Hepatic stellate cell (primary cell): ENCODE data around the gene CXXC5.

Experiments
- DNase-seq: peaks from one replicate; pipeline ENCODE4 v3.0.0; 2011; ENCODE audit warnings: low spot score

CXXC5 gene

DNA sequence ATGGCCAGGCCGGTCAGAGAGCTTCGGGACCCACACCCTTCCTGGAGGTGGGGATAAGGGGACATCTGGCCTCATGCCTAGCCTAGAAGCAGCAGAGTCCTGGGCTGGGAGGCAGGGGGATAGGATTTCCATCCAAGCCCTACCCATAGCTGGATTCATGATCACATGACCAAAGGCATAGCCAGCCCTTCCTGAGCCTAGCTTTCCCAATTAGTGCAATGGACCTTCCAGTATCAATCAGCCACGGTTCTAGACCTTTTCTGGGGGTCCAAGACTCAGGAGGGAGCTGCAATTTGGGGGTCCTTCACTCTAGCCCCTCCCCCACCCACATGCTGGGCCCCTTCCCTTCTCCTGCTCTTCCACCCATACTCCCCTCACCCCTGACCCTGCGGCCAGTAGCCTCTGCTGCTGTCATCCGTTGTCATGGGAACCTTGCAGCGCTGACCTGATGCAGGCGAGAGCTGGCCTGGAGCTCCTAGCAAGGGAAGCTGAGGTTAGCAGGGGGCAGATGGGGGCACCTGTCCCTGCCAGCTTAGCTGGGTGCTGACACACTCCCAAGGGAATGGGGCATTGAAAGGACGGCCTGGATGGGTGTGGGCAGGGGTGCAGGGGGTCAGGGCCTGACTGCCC lies 44.6 kb downstream of the CXXC5 start:
- DNase-seq = no peak

DNA sequence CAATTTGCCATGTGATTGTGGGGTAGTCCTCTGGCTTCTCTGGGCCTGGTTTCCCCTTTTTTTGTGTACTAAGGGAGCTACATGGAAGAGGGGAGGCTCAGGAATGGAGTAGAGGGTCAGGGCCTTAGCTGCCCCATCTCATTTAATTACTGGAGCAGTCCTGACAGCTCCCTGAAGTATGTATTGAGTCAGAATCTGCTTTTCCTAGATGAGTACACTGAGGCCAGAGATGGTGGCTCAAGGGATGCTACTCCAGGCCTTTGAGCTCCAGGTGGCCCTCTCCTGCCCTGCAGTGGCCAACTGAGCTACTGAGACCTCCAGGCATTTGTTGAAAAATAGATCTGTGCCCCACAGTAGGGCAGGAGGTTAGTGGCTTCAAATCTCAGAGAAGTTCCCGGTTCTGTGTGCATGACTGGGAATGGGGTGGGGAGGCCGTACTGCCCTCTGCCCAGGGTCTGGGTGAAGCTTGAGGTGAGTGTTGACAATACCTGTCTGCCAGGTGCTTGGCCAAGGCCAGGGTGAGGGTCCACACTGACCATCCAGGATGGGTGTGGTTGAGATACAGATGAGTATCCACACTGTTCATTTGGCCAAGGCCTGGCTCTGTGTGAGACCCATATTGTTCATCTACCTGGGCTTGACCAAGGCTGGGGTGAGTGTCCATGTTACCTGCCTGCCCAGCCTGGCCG lies 45.7 kb downstream of the CXXC5 start:
- no peak for DNase-seq

DNA sequence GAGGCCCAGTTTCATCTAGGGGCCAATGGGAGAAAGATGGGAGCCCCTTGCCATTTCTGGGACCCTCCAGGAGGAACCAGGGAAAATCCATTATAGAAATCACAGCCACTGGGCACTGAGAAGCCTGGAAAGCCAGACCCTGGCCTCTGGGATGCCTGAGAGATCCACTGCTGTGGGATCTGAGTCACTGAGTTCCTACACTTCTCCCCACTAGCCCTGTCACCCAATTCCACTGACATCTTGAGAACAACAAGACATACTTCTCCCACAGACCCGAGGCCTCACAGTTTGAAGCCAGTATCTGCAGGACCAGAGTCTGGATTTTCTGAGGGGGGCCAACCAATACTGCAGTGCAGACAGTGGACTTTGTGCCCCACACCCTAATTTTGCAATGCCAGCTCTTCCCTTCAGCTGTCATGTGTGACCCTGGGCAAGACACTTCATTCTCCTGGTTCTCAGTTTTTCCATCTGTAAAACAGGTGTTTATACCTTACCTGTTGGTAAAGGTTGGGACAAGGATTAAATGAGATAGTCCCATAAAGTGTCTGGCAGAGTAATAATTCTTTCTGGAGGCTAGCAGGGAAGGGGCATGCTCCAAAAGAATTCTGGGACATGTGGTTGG lies 46.5 kb downstream of the CXXC5 start:
- peak; percentile 85 for DNase-seq

DNA sequence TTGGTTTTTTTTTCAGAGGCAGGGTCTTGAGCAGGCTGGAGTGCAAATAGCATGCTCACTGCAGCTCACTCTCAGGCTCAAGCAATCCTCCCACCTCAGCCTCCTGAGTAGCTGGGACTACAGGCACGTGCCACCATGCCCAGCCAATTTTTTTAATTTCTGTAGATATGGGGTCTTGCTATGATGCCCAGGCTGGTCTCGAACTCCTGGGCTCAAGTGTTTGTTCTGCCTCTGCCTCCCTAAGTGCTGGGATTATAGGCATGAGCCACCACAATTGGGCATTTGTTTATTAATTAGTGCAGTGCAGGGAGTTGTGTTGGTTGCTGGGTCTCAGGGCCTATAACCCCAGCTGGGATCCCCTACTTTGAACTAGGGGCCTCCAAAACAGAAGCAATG lies 47.0 kb downstream of the CXXC5 start:
- no peak for DNase-seq

DNA sequence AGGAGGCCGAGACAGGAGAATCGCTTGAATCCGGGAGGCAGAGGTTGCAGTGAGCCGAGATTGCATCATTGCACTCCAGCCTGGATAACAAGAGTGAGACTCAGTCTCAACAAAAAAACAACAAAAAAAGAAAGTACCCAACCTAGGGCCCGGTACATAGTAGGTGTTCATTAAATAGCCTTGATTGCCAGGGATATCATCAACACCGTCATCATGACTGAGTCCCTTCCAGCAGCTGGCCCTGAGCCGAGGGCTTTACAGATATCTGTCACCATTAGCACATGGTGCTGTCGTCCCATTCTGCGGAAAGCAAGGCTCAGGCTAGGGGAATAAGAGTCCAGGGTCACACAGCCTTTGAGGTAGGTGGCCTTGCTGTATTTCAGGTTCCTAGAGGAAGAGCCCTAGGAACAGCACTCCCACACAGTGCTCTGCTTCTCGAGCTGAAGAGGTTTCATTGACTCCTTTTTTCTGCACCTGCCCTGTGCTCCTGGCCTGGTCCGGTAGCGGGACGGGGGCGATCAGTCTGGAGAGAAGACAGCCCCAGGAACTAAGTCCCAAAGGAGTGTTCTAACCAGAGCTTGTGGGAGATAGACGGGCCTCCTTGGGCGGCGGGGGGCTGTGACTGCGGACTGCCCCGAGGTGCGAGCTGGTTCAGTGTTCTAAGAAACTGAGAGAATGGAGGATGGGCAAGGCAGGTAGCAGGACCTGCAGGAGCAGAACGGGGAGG lies 48.2 kb downstream of the CXXC5 start:
- DNase-seq = no peak

DNA sequence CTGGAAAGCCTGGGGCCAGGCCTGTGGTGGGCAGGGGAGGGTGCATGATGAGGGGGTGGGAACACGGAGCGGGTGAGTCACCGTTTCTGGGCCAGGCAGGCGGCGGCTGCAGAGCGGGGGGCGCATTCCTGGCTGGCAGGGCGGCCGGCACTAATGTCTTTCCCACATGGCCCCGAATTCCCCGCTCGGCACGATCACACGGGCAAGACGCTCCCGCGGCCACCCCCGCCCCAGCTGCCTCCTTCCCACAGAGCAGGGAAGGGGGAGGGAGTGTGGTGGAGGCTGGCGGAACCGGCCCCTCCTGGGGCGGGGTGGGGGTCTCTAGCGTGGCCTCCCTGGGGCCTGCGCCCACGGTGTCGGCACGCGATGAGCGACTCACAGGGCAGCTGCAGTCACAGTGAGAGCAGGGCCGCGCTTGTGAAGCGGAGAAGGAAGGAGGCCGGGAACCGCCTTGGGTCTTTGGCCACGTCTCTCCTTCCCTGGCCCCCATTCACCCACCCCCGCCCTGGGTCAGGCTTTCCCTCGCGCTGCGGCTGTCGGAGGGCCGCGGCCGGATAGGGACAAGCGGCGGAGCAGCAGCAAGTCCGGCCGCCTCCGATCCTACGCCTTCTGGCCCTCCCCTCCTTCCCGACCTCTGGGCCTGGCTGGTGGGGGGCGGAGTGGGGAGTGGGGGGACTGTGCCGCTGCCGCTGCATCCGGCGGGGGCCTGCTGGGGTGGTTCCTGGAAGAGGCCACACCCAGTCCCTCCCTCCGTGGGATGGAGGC lies 48.9 kb downstream of the CXXC5 start:
- peak; percentile 96 for DNase-seq

DNA sequence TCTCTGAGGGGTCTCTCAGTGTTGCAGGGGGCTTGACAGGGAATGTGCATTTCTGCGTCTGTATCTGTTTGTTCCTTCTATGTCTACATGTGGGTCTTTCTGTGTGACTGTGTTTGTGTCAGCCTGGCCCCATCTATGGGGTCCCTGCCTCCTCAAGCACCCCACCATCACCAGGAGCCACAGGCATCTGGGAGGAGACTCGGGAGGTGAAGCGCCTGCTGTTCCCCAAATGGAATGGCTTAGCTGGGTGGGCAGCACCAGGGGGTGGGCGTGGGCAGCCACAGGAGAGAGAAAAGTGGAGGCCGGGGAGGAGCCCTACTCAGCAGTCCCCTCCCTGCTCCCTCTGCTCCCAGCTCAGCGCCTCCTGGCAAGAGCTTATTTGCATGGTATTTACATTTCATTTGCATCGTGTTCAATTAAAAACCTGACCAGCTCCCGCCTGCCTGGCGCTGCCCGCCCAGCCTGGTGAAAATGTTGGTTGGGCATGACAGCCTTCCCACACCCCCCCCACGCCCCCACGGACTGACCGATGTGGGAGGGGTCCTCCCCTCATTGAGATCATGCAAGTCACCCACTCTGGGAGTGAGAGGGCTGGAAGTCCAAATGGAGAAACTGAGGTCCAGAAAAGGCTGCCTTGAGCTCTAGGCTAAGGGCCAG lies 50.5 kb downstream of the CXXC5 start:
- peak; percentile 77 for DNase-seq

DNA sequence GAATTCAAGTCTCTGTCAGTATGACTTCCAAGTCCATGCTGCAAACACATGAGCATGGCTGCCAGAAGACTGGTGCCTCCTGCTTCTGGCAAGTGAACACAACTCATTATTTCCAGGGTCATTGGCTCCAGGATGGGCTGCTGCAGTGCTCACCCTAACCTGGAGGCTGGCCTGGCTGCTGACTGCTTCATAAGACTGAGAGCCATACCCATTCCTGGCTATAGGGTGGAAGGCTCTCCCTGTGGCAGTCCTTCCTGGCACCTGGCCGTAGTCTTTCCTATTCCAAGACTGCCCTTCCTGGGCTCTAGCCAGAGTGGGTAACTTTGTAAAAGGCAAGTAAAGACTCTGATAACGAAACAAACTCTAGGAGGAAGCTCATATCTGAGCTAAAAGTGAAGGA lies 51.2 kb downstream of the CXXC5 start:
- DNase-seq = no peak

DNA sequence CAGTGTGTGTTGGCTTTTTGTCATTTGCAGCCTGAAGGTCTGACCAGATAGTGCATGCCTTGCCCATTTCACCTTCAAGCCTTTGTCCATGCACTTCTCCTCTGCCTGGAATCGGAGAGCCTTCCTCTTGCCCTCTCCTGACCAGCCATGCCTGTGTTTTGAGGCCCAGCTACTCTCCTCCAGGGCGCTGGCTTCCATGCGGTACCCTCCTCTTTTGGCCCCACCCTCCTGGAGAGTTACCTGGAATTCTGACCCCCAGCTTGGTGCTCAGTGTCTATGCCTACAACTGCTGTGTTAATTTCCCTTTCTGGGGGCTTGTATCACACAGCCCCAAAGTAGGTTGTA lies 52.5 kb downstream of the CXXC5 start:
- DNase-seq = no peak

DNA sequence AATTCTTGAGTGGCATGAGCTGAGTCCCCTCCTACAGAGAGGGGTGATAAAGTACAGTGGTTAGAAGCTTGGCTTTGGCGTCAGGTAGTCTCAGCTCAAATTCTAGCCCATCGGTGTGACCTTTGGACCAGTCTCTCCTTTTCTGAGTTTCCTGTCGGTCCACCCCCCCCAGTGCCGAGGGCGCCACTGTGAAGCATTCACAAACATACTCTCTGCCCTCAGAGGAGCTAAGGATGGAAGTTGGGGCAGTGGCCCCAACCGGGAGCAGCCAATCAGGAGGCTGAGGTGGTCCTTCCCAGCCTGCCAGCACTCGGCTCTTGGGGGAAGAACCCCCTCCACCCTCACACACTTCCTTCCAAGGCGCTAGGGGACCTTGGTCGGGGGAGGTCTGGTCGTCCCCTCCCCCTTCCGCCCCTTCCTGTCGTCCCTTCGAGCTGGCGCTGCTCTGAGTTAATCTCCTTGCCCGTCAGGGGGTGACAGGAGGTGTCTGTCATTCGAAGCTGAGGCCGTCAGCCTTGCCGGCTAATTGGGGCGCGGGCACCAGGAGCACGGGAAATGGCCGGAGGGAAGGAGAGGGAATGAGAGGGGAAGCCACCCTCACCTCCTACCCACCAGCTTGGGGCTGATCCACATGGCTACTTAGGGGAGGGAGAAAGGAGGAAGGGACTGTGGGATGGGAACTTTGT lies 53.0 kb downstream of the CXXC5 start:
- DNase-seq = no peak

DNA sequence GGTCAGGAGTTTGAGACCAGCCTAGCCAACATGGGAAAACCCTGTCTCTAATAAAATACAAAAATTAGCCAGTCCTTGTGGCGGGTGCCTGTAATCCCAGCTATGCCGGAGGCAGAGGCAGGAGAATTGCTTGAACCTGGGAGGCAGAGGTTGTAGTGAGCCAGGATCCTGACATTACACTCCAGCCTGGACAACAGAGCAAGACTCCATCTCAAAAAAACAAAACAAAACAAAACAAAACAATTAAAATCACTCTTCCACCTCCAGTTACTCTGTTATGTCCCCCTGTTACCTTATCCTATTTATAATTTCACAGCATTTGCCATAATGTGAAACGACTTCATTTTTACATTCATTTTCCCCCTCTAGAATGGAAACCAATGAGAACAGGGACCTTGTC lies 54.4 kb downstream of the CXXC5 start:
- no peak for DNase-seq

DNA sequence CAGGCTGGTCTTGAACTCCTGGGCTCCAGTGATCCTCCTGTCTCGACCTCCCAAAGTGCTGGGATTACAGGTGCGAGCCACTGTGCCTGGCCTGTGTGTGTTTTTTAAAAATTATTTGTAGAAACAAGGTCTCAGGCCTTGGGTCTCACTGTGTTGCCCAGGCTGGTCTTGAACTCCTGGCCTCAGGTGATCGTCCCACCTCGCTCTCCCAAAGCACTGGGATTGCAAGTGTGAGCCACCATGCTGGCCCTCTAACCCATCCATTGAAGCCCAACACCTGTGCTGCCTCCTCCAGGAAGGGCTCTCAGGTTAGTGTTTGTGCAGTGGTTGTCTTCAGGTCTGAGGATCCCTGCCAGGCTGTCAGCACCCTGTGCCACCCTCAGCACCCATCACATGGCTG lies 56.6 kb downstream of the CXXC5 start:
- no peak for DNase-seq

DNA sequence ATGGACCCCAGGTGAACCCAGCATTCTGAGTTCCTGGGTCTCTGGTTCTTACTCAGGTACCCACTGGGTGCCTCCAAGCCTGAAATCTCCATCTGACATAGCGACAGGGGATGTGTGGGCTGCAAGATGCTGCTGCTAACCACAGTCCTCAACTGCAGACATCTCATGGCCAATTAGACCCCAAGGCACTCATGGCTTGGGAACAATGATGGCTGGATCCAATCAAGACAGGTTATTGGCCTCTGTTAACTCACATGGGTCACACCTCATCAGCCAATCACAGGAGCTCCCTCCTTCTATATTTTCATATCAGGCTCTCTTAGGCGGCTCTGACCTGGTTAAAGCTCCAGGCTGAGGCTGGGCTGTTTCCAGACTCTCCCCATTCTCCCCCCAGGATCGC lies 57.0 kb downstream of the CXXC5 start:
- DNase-seq = no peak

DNA sequence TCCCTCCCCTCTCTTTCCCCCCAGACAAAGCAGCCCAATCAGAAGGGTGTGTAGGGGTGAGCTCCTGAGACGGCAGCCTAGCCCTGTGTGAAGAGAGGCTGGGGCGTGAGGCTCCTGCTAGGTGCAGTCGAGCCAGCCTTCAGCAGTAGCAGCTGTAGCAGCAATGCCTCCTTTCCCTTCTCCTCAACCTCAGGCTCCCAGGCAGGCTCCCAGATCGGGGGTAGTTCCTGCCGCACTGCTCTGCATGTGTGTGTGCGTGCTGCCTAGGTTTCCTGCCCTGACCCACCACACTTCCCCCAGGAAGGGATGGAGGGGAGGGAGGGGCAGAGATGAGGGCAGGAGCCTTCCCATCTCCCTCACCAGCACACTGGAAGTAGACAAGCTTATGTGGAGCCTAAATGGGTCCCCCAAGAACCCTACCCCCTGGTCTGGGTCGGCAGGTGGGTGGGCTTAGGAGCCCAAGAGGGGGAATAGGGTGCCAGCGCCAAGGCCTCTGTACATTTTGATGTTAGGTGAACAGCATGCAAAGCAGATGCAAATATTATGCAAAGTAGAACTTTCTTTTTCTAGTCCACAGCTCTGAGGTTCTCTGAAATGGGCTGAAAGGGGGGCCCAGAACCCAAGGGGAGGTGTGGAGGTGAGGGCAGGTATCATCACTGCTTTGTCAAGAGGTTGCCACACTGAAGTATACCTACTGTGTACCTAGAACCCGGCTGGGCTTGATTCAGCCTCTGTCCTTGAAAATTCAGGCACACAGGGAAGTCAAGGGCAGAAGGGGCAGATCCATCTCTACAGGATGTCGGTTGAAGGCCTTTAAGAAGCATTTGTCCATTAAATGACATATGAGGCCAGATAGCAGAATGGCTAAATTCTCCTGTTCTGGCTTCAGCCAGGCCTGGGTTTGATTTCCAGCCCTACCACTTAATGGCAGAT lies 57.8 kb downstream of the CXXC5 start:
- no peak for DNase-seq

DNA sequence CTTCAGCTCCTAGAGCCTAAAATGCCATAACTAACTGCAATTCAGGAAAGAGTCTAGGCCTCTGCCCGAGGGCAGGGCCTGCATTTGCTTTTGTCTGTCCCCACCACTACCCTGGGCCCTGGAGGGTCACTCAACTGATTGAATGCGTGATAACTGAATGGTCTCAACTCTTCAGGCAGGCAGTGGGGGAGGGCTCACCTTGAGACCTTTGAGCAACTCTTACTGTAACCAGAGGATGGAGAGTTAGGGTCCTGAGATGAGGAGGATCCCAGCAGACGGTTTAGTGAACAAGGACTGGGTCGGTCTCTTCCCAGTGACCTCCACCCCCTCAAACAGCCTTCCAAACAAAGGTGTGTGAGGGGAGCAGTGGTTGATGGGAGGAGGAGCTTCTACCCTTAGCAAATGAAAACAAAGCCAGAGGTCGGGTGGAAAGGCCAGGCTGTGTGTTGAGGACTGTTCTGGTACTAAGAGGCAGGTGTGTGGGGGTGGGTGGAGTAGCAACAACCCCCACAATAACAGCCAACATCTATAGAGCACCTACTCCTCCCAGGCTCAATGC lies 59.4 kb downstream of the CXXC5 start:
- no peak for DNase-seq

DNA sequence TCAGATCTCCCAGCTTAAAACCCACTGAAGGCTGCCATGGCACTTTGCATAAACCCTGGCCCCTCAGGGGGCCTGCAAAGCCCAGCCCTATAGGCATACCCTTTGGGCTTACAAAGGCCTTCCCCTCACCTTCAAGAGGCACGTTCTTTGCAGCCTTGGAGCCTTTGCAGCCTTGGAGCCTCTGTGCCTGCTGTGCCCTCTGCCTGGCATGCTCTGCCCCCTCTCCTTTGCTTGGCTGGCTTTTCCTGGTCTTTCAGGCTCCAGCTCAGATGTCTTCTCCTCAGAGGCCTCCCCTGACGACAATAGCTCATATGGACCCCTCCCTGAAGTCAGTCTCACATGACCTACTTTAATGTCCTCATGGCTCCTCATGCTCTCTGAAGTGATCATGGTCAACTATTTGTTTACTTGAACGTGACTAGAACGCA lies 60.3 kb downstream of the CXXC5 start:
- no peak for DNase-seq

DNA sequence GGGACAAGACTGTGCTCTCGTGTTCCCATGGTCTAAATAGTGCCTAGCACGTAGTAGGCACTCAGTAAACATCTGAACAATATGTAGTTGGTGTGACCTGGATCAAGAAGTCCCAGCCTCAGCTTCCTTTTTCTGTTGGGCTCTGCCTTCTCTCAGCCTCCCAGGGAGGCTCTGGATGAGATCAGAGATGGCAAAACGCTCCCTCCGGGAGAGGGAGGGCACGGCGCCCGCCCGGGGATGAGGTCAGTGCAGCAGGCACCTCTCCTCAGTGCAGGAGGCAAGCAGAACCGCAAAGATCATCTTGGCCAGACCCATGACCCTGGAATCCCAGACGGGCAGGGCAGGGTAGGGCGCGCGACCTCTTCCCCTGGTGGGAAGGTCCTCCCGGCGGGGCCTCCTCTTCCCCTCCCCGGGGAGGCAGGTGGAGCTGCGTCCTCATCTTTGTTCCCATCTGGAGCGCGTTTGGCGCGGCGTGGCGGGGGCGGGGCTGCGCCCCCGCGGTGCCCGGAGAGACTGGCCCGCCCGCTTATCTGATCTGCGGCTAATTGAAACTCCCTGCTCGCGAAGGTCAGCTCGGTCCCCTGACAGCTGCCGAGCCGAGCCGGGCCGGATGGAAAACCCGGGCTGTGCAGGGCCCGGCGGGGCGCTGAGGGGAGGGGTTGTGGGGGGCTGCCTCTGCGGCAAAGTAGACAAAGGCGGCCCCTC lies 60.9 kb downstream of the CXXC5 start:
- peak; percentile 84 for DNase-seq

DNA sequence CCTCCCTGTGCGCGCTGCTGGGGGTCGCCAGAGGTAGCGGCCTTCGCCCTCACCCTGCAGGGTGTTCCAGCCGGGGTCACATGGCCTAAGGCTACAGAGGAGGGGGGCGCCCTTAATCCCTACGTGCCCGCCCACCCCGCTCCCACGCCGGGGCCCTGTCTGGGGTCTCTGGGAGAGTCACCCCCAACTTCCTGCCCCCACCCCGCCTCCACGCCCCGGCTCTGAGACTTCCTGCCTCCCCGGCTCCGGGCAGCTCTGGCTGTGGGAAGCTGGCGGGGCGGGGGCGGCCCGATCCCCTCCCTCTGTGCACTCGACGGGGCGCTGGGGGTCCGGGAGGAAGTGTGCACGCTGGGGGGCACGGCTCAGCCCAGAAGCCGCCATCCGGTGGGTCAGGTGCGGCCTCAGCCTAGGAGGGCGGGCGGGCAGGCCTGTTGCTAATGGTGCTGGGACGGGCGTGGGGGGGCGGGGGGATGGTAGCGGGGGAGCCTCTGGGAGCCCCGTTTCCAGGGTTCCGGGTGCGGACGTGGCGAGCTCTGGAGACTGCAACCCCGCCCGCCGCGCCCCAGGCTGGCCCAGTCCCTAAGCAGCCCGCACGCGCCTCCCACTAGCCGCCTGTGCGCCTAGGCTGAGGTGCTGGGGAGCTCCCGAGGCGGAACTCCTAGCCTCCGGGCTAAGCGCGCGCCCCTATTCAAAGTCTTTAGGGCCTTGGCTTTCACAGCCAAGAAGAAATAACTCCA lies 61.6 kb downstream of the CXXC5 start:
- no peak for DNase-seq
